GM23248 (cell line): ENCODE data around the gene KIF18B. TPM values are rescaled to one million over a fixed set of nuclear protein-coding genes. Genes with fewer than 3 reads are reported as not detected.

Source experiments
- DNase-seq: peaks from one replicate; pipeline ENCODE4 v3.0.0-alpha.2; 2015
- H2AFZ ChIP-seq: fragments of 200-600 bp; sonication (generic); 2 replicates; pipeline ENCODE4 v1.6.1; 2016; ENCODE audit warnings: antibody characterized with exemption
- H3F3A ChIP-seq: fragments of 200-600 bp; sonication (generic); 2 replicates; pipeline ENCODE4 v1.6.1; 2016; ENCODE audit warnings: mild to moderate bottlenecking, antibody characterized with exemption, mixed run types; ENCODE audit not compliant: insufficient read depth
- H3K27ac ChIP-seq: fragments of 200-600 bp; sonication (generic); 2 replicates; pipeline ENCODE4 v1.5.1; 2016; ENCODE audit warnings: mild to moderate bottlenecking
- H3K27me3 ChIP-seq: fragments of 200-600 bp; sonication (generic); replicated peaks from 2 replicates; pipeline ENCODE4 v1.6.1; 2016; ENCODE audit warnings: mild to moderate bottlenecking; ENCODE audit not compliant: insufficient read depth
- H3K36me3 ChIP-seq: fragments of 200-600 bp; sonication (generic); 2 replicates; pipeline ENCODE4 v1.6.1; 2016; ENCODE audit warnings: low read depth, mild to moderate bottlenecking
- H3K4me1 ChIP-seq: fragments of 200-600 bp; sonication (generic); 2 replicates; pipeline ENCODE4 v1.6.1; 2016; ENCODE audit warnings: mild to moderate bottlenecking; ENCODE audit not compliant: insufficient read depth
- H3K4me2 ChIP-seq: fragments of 200-600 bp; sonication (generic); one replicate; pipeline ENCODE4 v1.6.1; 2016; ENCODE audit warnings: mild to moderate bottlenecking; ENCODE audit not compliant: unreplicated experiment
- H3K4me3 ChIP-seq: fragments of 200-600 bp; sonication (generic); 2 replicates; pipeline ENCODE4 v1.5.1; 2016; ENCODE audit warnings: mild to moderate bottlenecking
- H3K79me2 ChIP-seq: fragments of 200-600 bp; sonication (generic); 2 replicates; pipeline ENCODE4 v1.6.1; 2016; ENCODE audit warnings: mild to moderate bottlenecking; ENCODE audit not compliant: insufficient read depth
- H3K9ac ChIP-seq: fragments of 200-600 bp; sonication (generic); 2 replicates; pipeline ENCODE4 v1.6.1; 2016; ENCODE audit warnings: mild to moderate bottlenecking
- H3K9me2 ChIP-seq: fragments of 200-600 bp; sonication (generic); 2 replicates; pipeline ENCODE4 v1.6.1; 2016; ENCODE audit warnings: mixed run types, mild to moderate bottlenecking, moderate library complexity; ENCODE audit not compliant: insufficient read depth
- H3K9me3 ChIP-seq: fragments of 200-600 bp; sonication (generic); one replicate; pipeline ENCODE4 v1.6.1; 2017; ENCODE audit warnings: low read depth
- H4K20me1 ChIP-seq: fragments of 200-600 bp; sonication (generic); 2 replicates; pipeline ENCODE4 v1.6.0; 2016; ENCODE audit not compliant: insufficient read depth
- EZH2 ChIP-seq: fragments of 200-600 bp; sonication (generic); IDR thresholded peaks from 2 replicates; pipeline ENCODE4 v1.6.1; 2018; ENCODE audit warnings: antibody characterized with exemption, mild to moderate bottlenecking; ENCODE audit not compliant: insufficient read depth, poor library complexity, severe bottlenecking
- EZH2phosphoT487 ChIP-seq: fragments of 200-600 bp; sonication (generic); IDR thresholded peaks from 2 replicates; pipeline ENCODE4 v1.6.1; 2018; ENCODE audit warnings: antibody characterized with exemption, moderate library complexity, mild to moderate bottlenecking, low read depth; ENCODE audit not compliant: insufficient read depth
- WGBS, 2 experiments: methylation state at CpG; one replicate each; pipeline ENCODE4 v1.1.6; 2015 to 2017; ENCODE audit warnings: low lambda C conversion rate in 2 of 2, low coverage in 1 of 2; ENCODE audit errors: missing lambda C conversion rate in 2 of 2; 5-methylcytosine and 5-hydroxymethylcytosine counted together
- in situ Hi-C: fragments of 300-500 bp; cut with MboI; formaldehyde crosslinking; loops from 2 replicates; pipeline ENCODE4 v1.15.0; 2020
- polyA plus RNA-seq: library from polyadenylated mRNA; unstranded; fragments of >200 nt; fragmentation: Nextera tagmentation; extraction: Ambion mirVana; gene quantifications from 2 replicates; pipeline ENCODE4 v1.2.1, GENCODE V29; 2016
- total RNA-seq: library from RNA; depleted of rRNA; stranded (reverse); fragments of >200 nt; shearing (Covaris generic); gene quantifications from 2 replicates; pipeline ENCODE4 v1.2.3, GENCODE V29; 2014

KIF18B gene
- total and polyA plus RNA-seq, 2 experiments from 2014 or later, result 2.1 to 4.5 TPM

DNA sequence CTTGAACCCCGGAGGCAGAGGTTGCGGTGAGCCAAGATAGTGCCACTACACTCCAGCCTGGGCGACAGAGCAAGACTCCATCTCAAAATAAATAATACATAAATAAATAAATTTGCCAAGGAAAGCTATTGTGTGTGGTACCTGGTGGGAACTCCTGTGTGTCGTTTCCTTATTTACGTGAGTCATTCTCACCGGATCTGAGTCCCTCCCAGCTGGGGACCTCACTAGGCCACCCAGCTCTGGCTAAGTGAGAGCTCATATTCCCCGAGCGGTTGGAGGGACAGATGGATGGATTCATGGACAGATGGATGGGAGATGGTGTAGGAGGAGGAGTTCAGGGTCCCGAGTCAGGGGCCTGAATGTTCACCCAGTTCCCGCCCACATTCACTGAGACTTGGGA lies 43.4 kb upstream of the KIF18B start:
- 77 to 81% methylated on average over 10 of the region's 10 CpGs for WGBS, 2 experiments
- Histone ChIP-seq H3K9ac (no peak overlapping the region), H3K9me3 (no peaks in the 10 kb centered on the region), H3F3A (no peaks in the 10 kb centered on the region), H3K4me1 (no peaks in the 10 kb centered on the region), H3K4me3 (no peak overlapping the region), H3K9me2 (no peaks in the 10 kb centered on the region), H4K20me1 (no peaks in the 10 kb centered on the region), H3K79me2 (no peaks in the 10 kb centered on the region), H3K4me2 (no peak overlapping the region), H3K27ac (no peak overlapping the region), H3K27me3 (peaks cover 9% of the 10 kb centered on the region; the same call in 1 of the 2 replicates), H2AFZ (no peak overlapping the region), H3K36me3 (no peaks in the 10 kb centered on the region)
- in situ Hi-C loops, result no loop called here
- TF ChIP-seq EZH2 (no peak), EZH2phosphoT487 (no peak)
- DNase-seq, result no peak

DNA sequence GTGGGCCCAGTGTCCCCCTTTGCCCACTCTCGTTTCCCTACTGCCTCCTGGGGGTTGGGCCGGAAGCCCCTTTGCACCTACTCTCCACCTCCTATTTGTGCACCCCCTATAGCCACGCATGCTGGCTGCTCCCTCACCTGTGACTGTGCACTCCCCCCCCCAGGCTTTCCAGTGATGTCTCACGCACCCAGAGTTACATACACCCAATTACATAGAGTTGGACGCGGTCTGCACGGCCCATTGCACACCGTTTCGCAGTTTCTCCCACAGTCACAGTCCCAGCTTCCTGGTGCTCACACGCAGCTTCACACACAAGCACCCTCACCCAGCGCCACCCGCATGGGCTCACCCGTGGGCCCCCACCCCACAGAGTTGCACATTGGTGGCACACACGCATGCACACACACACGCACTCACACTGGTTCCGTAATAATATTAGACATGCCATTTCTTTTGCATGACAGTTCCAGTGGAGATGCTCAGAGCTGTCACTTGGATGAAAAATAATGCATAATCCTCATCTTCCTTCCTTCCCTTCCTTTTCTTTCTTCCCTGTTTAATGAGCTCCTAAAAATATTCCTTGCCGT lies 42.1 kb upstream of the KIF18B start:
- Histone ChIP-seq H3K4me2 (no peak overlapping the region), H3K9me3 (no peaks in the 10 kb centered on the region), H4K20me1 (no peaks in the 10 kb centered on the region), H3K36me3 (no peaks in the 10 kb centered on the region), H3F3A (no peaks in the 10 kb centered on the region), H3K9ac (no peak overlapping the region), H2AFZ (no peak overlapping the region), H3K9me2 (no peaks in the 10 kb centered on the region), H3K4me3 (no peak overlapping the region), H3K4me1 (no peaks in the 10 kb centered on the region), H3K27ac (no peak overlapping the region), H3K27me3 (0 out of 2 replicates have a peak, but pooled peaks cover 8% of the 10 kb centered on the region), H3K79me2 (no peaks in the 10 kb centered on the region)
- 83 to 87% methylated on average over 17 of the region's 17 CpGs for WGBS, 2 experiments
- in situ Hi-C loops, result no loop called here
- TF ChIP-seq EZH2phosphoT487, result no peak
- no peak for TF ChIP-seq EZH2
- no peak for DNase-seq

DNA sequence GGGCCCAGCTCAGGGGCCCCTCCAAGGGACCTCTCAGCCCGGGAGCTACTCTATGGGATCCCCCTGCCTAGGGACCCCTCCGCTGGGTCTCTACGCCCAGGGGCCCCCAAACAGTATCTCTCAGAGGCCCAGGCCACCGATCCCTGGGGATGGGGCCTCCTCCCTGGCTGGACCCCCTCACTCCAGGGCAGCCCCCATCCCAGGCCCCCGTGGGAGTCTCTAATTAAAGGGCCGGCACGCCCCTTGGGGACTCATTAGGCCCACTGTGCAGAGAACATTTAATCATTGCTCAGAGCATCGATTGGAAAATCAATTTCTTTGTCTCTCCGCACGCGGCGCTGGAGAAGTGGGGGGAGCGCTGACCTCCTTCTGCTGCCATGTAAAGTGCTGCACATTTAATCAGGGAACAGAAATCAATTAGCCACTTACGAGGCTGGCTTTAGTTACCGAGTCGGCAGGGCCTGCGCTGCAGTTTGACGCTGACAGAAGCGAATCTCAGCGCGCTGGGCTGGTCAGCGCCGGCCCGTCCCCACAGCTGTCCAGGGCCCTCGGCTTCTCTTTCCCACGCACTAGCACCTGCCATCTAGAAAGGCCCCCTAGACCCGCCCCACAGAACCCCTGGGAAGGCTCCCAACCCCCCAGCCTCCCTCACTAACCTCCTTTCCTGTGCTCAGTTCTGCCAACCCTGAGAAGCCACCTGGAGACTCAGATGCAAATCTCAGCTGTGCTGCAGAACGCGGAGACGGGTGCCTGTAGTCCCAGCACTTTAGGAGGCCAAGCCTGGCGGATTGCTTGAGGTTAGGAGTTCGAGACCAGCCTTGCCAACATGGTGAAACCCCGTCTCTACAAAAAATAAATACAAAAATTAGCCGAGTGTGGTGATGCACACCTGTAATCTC lies 40.7 kb upstream of the KIF18B start:
- Histone ChIP-seq H4K20me1 (no peaks in the 10 kb centered on the region), H3K9ac (no peak overlapping the region), H3K4me3 (no peak overlapping the region), H3K4me2 (no peak overlapping the region), H3F3A (no peaks in the 10 kb centered on the region), H3K79me2 (no peaks in the 10 kb centered on the region), H3K36me3 (no peaks in the 10 kb centered on the region), H3K9me2 (no peaks in the 10 kb centered on the region), H3K27ac (no peak overlapping the region), H3K27me3 (0 out of 2 replicates have a peak, but pooled peaks cover 8% of the 10 kb centered on the region), H3K9me3 (no peaks in the 10 kb centered on the region), H3K4me1 (no peaks in the 10 kb centered on the region), H2AFZ (no peak overlapping the region)
- in situ Hi-C loops, result no loop called here
- TF ChIP-seq EZH2phosphoT487, result no peak
- WGBS, 2 experiments, result 72 to 75% methylated on average over 30 to 33 of the region's 34 CpGs
- no peak for DNase-seq

DNA sequence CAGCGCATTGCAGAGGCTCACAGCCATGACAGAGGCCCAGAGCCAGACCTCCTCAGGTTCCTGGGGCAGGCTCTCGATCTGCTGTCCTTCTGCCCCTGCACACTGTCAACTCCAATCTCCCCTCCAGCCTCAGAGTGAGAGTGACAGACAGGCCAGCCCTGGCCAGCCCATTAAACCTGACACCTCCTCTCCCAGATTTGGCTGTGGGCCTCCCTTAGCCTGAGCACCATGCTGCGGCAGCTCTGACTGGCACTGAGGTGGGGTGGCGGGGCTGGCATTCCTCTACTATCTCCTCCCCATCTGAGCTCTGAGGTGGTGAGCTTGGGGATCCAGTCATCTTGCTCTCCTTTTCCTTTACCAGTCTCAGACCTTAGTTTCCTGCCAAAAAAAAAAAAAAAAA lies 36.0 kb upstream of the KIF18B start:
- Histone ChIP-seq H4K20me1 (no peaks in the 10 kb centered on the region), H3F3A (no peaks in the 10 kb centered on the region), H3K36me3 (no peaks in the 10 kb centered on the region), H2AFZ (no peak overlapping the region), H3K9me3 (no peaks in the 10 kb centered on the region), H3K27me3 (peaks cover 14% of the 10 kb centered on the region; the same call in 1 of the 2 replicates), H3K79me2 (no peaks in the 10 kb centered on the region), H3K9ac (no peak overlapping the region), H3K4me2 (no peak overlapping the region), H3K27ac (no peak overlapping the region), H3K4me3 (no peak overlapping the region), H3K9me2 (no peaks in the 10 kb centered on the region), H3K4me1 (no peaks in the 10 kb centered on the region)
- TF ChIP-seq EZH2, result no peak
- TF ChIP-seq EZH2phosphoT487, result no peak
- DNase-seq, result no peak
- 88 to 91% methylated on average over 4 of the region's 4 CpGs for WGBS, 2 experiments
- in situ Hi-C loops, result no loop called here
